Stimulated activated CD4-positive, alpha-beta T cell treated with anti-CD3 and anti-CD28 coated beads, Interleukin-4, amount 100 ng/mL, for 1 hour (primary cell): ENCODE results near the gene IMPG1.
"Not testable (repeated sequence)": the region's sequence is repeated elsewhere in the genome, so short reads cannot be mapped to it uniquely, and the experiment has no call there.

Experiments
- DNase-seq: peaks from one replicate; pipeline ENCODE4 v3.0.0-alpha.2; 2020

IMPG1 gene

GRCh38 chr6:75947935-75948334 lies 124.5 kb downstream of the IMPG1 start:
- no peak for DNase-seq

DNA sequence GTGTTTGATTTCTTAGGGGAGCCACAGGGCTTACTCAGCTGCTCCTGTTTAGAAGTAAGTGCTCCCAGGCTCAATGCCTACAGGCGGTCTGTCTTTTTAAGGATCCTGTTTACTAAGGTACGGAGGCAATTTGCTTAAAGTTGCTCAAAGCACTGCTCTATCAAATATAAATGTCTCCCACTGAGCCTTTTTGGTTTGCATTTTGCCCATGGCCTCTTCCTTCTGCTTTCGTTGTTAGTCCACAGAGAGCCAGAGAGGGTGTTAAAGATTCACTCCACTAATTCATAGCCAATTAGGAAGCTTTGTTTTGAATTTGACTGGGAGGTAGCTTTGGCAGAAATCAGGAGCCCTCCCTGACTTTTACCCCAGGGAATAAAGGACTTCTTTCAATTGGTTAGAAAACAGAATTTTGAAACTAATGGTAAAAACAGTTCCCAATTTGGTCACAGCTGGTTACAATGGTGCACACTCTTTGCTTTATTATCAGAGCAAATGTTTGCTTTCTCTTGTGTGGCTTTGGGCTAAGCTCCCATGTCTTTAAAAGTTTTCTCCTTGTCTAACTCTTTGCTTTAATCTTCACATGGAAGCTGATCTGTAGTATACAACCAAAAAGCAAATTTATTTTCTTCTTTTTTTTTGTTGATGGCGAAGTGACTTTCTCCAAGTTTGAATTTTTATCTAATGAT lies 126.2 kb downstream of the IMPG1 start:
- no peak for DNase-seq

DNA sequence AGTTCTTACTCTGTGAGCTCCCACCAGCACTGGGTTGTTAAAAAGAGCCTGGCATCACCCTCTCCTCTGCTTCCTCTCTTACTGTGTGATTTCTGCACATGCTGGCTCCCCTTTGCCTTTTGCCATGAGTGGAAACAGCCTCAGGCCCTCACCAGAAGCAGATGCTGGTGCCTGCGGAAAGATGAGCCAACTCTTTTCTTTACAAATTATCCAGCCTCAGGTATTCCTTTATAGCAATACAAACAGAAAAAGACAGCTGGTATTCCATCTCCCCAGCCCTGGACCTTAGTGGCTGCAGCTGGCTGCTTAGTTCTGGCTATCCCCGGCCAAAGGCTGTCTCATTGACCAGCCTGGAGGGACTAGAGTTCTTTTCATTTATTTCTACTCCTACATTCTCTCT lies 129.1 kb downstream of the IMPG1 start:
- no peak for DNase-seq

- no peak for DNase-seq
These were observed 131.0 kb downstream of the IMPG1 start for GRCh38 chr6:75941509-75941908.

DNA sequence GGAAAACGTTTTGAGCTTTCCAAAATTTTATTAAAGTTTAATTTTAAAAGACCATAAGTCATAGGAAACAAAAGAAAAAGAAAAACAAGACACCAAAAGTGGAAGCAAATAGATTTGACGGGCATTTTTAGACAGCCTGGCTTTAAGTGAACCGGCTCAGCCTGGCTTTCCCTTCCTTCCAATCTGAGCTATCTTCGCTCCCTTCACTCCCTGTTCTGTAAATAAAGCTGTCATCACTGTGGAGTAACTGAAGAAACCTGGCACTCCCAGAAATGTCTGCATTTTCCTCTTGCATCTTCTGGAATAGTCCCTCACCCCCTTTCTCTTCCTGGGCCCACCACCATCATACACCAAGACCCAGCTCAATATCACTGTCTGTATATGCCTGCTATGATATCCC lies 131.9 kb downstream of the IMPG1 start:
- DNase-seq = no peak

- DNase-seq = no peak
These were observed 134.6 kb downstream of the IMPG1 start for GRCh38 chr6:75937846-75938245.

GRCh38 chr6:75936682-75937081 lies 135.8 kb downstream of the IMPG1 start:
- no peak for DNase-seq

DNA sequence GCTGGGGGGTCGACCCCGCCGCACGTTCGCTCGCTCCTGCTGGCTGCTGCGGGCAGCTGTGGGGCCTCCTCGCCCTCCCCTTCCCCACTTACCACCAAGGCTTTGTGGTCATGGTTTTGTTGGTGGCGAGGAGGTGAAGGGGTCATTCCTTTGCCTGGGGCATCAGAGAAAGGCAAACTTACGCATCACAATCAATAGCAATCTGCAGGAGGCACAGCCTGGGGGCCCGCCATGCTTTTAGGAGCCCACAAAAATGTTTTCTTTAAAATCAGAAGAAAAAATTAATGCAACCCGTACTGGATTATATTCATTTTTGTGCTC lies 137.0 kb downstream of the IMPG1 start:
- no peak for DNase-seq

DNA sequence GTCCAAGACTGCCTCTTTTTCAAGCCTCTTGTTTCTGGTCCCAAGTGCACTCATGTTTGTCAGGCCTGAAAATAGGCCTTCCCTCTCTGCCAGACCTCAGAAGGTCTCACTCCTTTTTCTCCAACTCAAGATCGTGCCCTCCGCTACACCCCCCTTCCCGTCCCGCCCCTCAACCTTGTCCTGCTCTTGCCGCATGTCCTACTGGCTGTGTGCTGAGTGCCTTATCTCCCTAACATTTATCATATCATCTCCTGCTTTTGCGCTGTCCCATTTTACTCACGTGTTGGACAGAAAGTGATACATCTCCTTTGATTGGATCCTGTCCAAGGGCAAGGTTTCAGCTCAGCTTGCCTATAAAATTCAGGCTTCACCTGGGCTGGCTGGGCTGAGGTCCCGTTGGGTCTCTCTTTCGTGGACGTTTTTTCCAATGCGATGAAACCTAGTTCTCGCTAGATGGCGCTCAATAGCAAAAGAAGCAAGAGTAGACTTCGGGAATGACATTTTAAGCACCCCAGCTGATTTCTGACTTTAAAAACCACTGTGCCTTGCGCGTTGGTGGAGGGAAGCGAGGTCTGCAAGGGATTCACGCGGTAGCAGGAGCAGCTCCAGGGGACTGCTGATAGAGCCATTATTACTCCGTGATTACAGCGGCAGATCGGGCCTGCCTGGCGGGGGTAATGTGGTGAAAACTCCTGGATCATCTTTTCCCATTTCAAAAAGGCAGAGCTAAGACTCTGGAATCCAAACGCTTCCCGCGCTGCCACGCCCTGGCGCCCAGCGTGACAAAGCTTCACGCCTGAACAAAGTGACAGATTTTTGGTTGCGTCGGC lies 137.6 kb downstream of the IMPG1 start:
- DNase-seq = no peak

DNA sequence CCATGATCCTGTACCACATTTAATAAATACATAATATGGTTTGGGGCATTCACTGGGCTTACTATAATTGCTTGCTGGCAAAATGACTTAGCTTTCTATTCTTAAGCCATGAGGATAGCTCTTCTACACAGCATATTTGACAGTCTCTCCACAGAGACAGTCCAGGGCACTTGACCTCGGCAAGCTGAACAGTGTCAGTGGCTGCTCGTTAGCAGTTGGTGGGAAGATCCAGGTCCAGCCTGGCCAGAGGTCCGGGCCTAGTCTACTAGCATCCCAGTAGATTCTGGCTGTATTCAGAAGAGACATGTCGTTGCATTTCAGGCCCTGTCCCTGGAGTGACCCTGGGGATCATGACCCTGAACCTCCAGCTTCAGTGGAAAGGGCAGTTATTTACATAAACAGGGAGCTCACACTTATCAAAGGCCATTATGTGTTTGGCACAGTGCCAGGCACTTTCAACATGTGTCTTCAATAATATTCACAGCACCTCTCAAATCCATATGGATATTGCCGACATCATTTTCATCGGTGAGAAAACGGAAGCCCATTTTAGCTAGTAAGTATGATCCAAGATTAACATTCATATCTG lies 139.0 kb downstream of the IMPG1 start:
- no peak for DNase-seq

DNA sequence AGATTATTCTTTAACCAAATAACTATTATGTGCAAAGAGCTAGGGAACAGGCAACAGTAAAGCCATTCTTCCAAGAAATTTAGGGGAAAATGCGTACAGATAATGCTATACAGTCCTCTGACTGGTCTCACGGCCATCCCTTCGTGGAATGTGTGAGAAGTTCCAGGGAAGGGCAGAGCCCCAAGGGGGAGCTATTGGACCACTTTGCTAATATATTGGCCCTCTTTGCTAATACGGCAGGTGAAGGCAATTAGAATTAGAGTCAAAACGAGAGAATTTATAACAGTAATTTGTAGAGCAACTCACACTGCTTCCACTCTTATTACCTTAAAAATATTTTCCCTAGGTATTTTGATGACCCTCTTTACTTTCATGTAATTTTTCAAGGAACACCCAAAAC lies 140.4 kb downstream of the IMPG1 start:
- no peak for DNase-seq

DNA sequence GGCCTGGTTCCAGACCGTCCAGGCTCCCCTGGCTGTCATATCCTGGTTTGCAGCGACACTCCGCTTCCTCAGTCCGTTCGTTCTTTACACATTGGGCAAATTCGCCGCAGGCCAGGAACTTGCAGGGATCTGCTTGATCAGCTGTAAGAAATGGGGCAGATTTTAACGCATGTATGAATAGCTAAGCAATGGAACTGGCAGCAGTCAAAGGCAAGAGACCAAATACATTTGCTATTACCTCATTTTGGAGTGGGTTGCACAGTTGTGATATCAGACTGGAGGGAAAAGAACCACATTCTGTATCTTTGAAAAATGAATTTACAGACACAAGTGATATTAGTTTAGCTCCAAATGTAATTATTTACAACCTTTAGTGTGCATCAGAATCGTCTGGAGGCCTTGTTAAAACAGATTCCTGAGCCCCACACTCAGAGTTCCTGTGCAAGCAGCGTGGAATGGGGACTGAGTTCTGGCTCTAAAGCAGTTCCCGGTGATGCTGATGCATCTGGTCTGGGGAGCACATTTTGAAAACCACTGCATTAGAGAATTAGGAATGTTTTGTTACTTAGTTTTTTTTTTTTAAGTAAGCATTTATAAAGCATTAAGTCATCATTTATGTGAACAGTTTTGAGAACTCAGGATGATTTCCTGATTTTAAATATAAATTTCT lies 141.3 kb downstream of the IMPG1 start:
- DNase-seq = no peak

DNA sequence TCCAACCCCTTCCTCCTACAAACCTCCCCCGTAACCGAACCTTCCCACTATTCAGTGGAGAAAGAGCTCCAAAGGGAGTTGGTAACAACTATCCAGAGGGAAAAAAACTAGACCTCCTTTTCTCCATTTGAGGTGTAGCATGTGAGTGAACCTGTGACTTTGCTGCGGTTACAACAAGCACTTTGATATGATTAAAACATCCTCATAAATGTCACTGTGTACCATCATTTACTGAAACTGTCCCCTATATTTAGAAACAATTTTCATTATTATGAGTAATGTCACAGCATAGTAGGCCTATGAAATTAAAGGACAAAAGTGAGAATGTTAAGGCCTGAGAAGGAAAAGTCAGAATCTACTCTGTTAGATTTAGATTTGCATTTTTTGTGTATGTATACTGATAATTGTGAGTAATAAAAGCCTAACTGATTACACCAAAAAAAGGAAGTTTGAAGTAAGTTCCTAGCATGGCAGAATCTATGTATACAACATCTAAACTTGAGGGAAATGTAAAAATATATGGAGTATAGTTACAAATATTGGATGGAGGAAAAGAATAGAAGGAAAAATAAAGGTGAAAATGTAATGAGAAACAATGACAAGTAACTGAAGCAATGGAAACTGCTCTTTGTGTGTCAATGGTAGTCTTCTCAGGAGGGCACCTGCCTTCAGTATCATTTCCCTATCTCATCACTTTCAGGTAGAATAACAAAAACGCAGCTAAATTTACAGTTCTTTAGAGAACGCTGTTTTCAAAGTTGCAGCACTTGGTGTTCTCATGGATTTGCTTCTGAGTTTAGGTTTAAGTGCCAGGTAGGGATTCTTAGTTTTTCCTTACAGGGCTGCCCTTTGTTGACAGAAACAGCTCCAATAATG lies 145.9 kb downstream of the IMPG1 start:
- DNase-seq = no peak

DNA sequence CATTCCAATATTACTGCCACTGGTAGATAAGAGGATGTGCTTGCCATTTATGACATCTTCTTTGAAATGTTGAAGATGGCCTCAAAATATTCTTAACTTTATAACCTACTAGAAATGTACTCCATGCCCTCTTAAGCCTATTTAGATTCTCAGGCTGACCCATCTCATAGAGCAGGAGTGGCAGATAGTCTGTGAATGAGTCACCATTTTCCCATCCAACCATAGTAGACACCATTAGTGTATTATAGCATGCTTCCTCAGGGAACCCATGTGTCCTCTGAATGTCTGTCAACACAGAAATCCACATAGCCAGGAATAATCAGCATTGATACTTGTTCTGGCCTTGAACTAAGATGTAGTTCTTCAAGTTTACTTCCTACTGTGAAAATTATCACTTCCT lies 150.2 kb downstream of the IMPG1 start:
- no peak for DNase-seq

GRCh38 chr6:75913040-75913439 lies 159.4 kb downstream of the IMPG1 start:
- no peak for DNase-seq

DNA sequence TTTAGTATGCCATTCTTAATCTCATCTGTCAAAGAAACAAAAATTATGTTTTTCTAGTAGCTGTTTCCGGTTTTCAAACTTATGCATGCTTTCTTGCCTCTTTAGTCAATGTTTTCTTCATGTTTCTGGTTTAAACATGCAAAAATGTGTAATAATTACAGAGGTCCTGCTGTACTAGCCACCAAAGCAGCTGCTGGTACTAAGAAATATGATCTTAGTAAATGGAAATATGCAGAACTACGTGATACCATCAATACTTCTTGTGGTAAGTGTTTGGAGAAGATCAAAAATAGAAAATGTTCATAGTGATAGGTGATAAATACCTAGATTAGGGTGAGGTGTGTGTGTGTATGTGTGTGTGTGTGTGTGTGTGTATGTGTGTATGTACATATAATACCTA lies 165.0 kb downstream of the IMPG1 start:
- no peak for DNase-seq

GRCh38 chr6:75906871-75907270 lies 165.6 kb downstream of the IMPG1 start:
- no peak for DNase-seq

GRCh38 chr6:75905129-75905528 lies 167.3 kb downstream of the IMPG1 start:
- not testable (repeated sequence) for DNase-seq

GRCh38 chr6:75900216-75900615 lies 172.2 kb downstream of the IMPG1 start:
- not testable (repeated sequence) for DNase-seq

GRCh38 chr6:75896526-75896925 lies 175.9 kb downstream of the IMPG1 start:
- no peak for DNase-seq

- no peak for DNase-seq
These were observed 178.7 kb downstream of the IMPG1 start for GRCh38 chr6:75893776-75894152.

GRCh38 chr6:75893058-75893775 lies 179.2 kb downstream of the IMPG1 start:
- DNase-seq = no peak
